Measurements from ENCODE around the gene PEX14. TPM values are rescaled to one million over a fixed set of nuclear protein-coding genes. Genes with fewer than 3 reads are reported as not detected.

The PEX14 gene
- total RNA-seq, 1 experiment from 2014 or later = 17.7 TPM

DNA sequence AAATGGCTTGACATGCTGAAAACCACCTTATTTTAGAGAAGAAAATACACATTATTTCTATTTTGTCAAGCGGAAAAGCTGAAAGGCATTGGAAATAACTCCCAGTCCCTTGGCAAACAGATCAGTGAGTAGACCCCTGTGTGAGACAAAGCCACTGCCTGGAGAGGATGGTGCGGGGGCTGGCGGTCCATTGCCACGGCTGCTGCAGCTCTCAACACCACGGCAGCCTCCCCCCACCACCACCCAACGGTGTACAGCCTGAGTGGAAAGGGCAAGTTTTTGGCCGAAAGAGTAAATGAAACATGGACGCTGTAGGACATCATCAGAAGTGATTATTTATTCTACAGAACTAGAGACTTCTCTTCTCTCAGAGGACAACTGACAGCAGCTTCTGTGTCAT is 84.6 kb downstream of the PEX14 start:
- H3K4me3 Mint-ChIP-seq (ENCODE audit: low read depth, unreplicated experiment) = no peak overlapping the region
- CTCF ChIA-PET = no interaction called here
- BruUV-seq (replicated peaks) = no TSS peak
- H3K4me1 Mint-ChIP-seq (ENCODE audit: low read depth, unreplicated experiment) = peaks cover 19% of the 10 kb centered on the region
- no peaks in the 10 kb centered on the region for H3K36me3 Mint-ChIP-seq (ENCODE audit: insufficient read depth, unreplicated experiment)
- TF ChIP-seq, protein P1, sequence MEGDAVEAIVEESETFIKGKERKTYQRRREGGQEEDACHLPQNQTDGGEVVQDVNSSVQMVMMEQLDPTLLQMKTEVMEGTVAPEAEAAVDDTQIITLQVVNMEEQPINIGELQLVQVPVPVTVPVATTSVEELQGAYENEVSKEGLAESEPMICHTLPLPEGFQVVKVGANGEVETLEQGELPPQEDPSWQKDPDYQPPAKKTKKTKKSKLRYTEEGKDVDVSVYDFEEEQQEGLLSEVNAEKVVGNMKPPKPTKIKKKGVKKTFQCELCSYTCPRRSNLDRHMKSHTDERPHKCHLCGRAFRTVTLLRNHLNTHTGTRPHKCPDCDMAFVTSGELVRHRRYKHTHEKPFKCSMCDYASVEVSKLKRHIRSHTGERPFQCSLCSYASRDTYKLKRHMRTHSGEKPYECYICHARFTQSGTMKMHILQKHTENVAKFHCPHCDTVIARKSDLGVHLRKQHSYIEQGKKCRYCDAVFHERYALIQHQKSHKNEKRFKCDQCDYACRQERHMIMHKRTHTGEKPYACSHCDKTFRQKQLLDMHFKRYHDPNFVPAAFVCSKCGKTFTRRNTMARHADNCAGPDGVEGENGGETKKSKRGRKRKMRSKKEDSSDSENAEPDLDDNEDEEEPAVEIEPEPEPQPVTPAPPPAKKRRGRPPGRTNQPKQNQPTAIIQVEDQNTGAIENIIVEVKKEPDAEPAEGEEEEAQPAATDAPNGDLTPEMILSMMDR (IDR thresholded peaks at IDR 0.05; ENCODE audit: unreplicated experiment) = no peak
- no peak for DNase-seq
- H3K9me3 Mint-ChIP-seq (ENCODE audit: low read depth, unreplicated experiment) = no peaks in the 10 kb centered on the region
- H3K27me3 Mint-ChIP-seq (ENCODE audit: unreplicated experiment) = no peaks in the 10 kb centered on the region
- no peak overlapping the region for H3K27ac Mint-ChIP-seq (ENCODE audit: unreplicated experiment)
- intact Hi-C loops (cut with micrococcal nuclease; ENCODE audit: unreplicated experiment) = no loop called here

DNA sequence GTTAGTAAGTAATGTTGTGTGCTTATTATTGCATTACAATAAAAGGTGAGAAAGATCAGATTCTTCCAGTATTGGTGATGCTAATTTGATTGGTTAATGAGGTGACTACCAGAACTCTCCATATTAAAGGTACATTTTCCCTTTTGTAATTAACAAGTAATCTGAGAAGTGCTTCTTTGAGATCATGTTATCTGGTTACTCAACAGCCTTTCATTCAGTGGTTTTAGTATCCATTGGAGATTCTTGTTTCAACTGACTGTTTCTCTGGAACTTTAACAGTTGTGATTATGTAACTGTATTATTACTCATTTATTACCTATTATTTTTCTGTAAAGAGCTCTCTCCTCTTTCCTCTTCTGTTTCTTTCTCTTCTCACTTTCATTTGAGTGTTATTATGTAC is 86.7 kb downstream of the PEX14 start:
- no peak overlapping the region for H3K27ac Mint-ChIP-seq (ENCODE audit: unreplicated experiment)
- BruUV-seq (replicated peaks) = no TSS peak
- DNase-seq = no peak

DNA sequence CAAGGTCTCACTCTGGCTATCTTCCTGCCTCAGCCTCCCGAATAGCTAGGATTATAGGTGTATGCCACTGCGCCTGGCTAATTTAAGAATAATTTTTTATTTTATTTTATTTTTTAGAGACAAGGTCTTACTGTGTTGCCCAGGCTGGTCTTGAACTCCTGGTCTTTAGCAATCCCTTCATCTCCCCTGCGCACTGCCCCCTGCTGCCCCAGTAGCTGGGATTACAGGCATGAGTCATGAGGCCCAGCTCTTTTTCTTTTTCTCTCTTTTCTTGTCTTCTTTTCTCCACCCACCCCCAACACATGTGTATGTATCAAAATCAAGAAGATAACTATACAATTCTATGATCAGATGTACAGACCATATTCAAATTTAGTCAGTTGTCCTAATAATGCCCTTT is 87.2 kb downstream of the PEX14 start:
- TF ChIP-seq, protein P1 (IDR thresholded peaks at IDR 0.05; ENCODE audit: unreplicated experiment) = no peak
- no peaks in the 10 kb centered on the region for H3K9me3 Mint-ChIP-seq (ENCODE audit: low read depth, unreplicated experiment)
- H3K27ac Mint-ChIP-seq (ENCODE audit: unreplicated experiment) = peak overlapping the region; percentile 29
- peaks cover 19% of the 10 kb centered on the region for H3K4me1 Mint-ChIP-seq (ENCODE audit: low read depth, unreplicated experiment)
- no peak overlapping the region for H3K4me3 Mint-ChIP-seq (ENCODE audit: low read depth, unreplicated experiment)
- H3K36me3 Mint-ChIP-seq (ENCODE audit: insufficient read depth, unreplicated experiment) = no peaks in the 10 kb centered on the region
- no peak for DNase-seq
- no TSS peak for BruUV-seq (replicated peaks)
- CTCF ChIA-PET = no interaction called here
- H3K27me3 Mint-ChIP-seq (ENCODE audit: unreplicated experiment) = no peaks in the 10 kb centered on the region
- intact Hi-C loops (cut with micrococcal nuclease; ENCODE audit: unreplicated experiment) = no loop called here

More for the DNA sequence above, 86.7 kb downstream of the PEX14 start:
- TF ChIP-seq, protein P1 (IDR thresholded peaks at IDR 0.05; ENCODE audit: unreplicated experiment) = no peak
- no peak overlapping the region for H3K4me3 Mint-ChIP-seq (ENCODE audit: low read depth, unreplicated experiment)
- no peaks in the 10 kb centered on the region for H3K27me3 Mint-ChIP-seq (ENCODE audit: unreplicated experiment)
- CTCF ChIA-PET = no interaction called here
- no peaks in the 10 kb centered on the region for H3K36me3 Mint-ChIP-seq (ENCODE audit: insufficient read depth, unreplicated experiment)
- H3K4me1 Mint-ChIP-seq (ENCODE audit: low read depth, unreplicated experiment) = peaks cover 19% of the 10 kb centered on the region
- intact Hi-C loops (cut with micrococcal nuclease; ENCODE audit: unreplicated experiment) = no loop called here
- no peaks in the 10 kb centered on the region for H3K9me3 Mint-ChIP-seq (ENCODE audit: low read depth, unreplicated experiment)

DNA sequence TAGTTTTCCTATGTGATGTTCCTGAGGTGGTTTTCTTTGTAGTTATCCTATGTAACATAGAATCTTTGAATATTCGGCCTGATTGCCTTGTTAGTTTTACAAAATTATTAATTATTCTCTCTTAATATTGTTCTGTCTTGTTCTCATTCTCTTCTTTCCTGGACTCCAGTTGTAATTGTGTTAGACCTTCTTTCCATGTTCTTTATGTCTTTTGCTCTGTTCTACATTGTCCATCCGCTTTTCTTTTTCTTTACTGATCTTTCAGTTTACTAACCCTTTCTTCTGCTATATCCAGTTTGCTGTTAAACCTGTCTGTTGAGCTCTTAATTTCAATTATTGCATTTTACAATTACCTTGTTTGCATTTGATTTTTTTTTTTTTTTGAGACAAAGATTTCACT is 89.3 kb downstream of the PEX14 start:
- H3K36me3 Mint-ChIP-seq (ENCODE audit: insufficient read depth, unreplicated experiment) = no peaks in the 10 kb centered on the region
- intact Hi-C loops (cut with micrococcal nuclease; ENCODE audit: unreplicated experiment) = no loop called here

More for the DNA sequence above, 89.3 kb downstream of the PEX14 start:
- H3K27me3 Mint-ChIP-seq (ENCODE audit: unreplicated experiment) = no peaks in the 10 kb centered on the region
- BruUV-seq (replicated peaks) = no TSS peak
- no peak overlapping the region for H3K27ac Mint-ChIP-seq (ENCODE audit: unreplicated experiment)
- H3K4me3 Mint-ChIP-seq (ENCODE audit: low read depth, unreplicated experiment) = no peak overlapping the region
- TF ChIP-seq, protein P1 (IDR thresholded peaks at IDR 0.05; ENCODE audit: unreplicated experiment) = no peak
- H3K9me3 Mint-ChIP-seq (ENCODE audit: low read depth, unreplicated experiment) = no peaks in the 10 kb centered on the region
- CTCF ChIA-PET = no interaction called here
- H3K4me1 Mint-ChIP-seq (ENCODE audit: low read depth, unreplicated experiment) = peaks cover 19% of the 10 kb centered on the region
- no peak for DNase-seq

Measured in Calu3 (cell line).